BLaER1 (cell line): ENCODE measurements around the gene TOB1.

Experiments used
- H3K27ac ChIP-seq: shearing (Covaris generic); formaldehyde crosslinking; 2 replicates; pipeline ENCODE4 v1.8.1; 2022
- H3K27me3 ChIP-seq: shearing (Covaris generic); formaldehyde crosslinking; 2 replicates; pipeline ENCODE4 v1.8.1; 2022
- H3K36me3 ChIP-seq: shearing (Covaris generic); formaldehyde crosslinking; 2 replicates; pipeline ENCODE4 v1.8.1; 2022
- H3K4me1 ChIP-seq: shearing (Covaris generic); formaldehyde crosslinking; 2 replicates; pipeline ENCODE4 v1.8.1; 2022
- H3K4me2 ChIP-seq: shearing (Covaris generic); formaldehyde crosslinking; 2 replicates; pipeline ENCODE4 v1.8.1; 2022
- H3K4me3 ChIP-seq: shearing (Covaris generic); formaldehyde crosslinking; 2 replicates; pipeline ENCODE4 v1.8.1; 2022
- H3K9ac ChIP-seq: shearing (Covaris generic); formaldehyde crosslinking; 2 replicates; pipeline ENCODE4 v1.8.1; 2022
- H3K9me3 ChIP-seq: shearing (Covaris generic); formaldehyde crosslinking; 2 replicates; pipeline ENCODE4 v1.8.1; 2022
- H4K20me1 ChIP-seq: shearing (Covaris generic); formaldehyde crosslinking; 2 replicates; pipeline ENCODE4 v1.8.1; 2022
- Cebpa-rat ChIP-seq: shearing (Covaris generic); IDR thresholded peaks from 2 replicates; pipeline ENCODE4 v1.8.1; 2022

The TOB1 gene

GRCh38 chr17:50834429-50835300 lies 31.5 kb downstream of the TOB1 start:
- peaks cover 9% of the 10 kb centered on the region for H3K27me3 ChIP-seq
- H3K9me3 ChIP-seq, result no peaks in the 10 kb centered on the region
- no peak for TF ChIP-seq Cebpa-rat
- 0 out of 2 replicates have a peak, but pooled peaks cover 7% of the 10 kb centered on the region for H3K4me1 ChIP-seq
- H3K4me3 ChIP-seq, result no peak overlapping the region
- H3K36me3 ChIP-seq, result no peaks in the 10 kb centered on the region
- no peak overlapping the region for H3K9ac ChIP-seq
- H4K20me1 ChIP-seq, result no peaks in the 10 kb centered on the region
- no peak overlapping the region for H3K27ac ChIP-seq
- H3K4me2 ChIP-seq, result no peak overlapping the region

- Histone ChIP-seq H3K4me1 (0 out of 2 replicates have a peak, but pooled peaks cover 7% of the 10 kb centered on the region), H3K9me3 (no peaks in the 10 kb centered on the region), H3K9ac (no peak overlapping the region)
Observed at GRCh38 chr17:50833510-50834428, 32.4 kb downstream of the TOB1 start.

GRCh38 chr17:50832864-50833381 lies 33.2 kb downstream of the TOB1 start:
- Histone ChIP-seq H3K9ac (no peak overlapping the region), H3K9me3 (no peaks in the 10 kb centered on the region), H3K4me1 (0 out of 2 replicates have a peak, but pooled peaks cover 7% of the 10 kb centered on the region), H3K4me3 (no peak overlapping the region), H3K36me3 (no peaks in the 10 kb centered on the region), H3K4me2 (no peak overlapping the region), H4K20me1 (no peaks in the 10 kb centered on the region), H3K27ac (no peak overlapping the region), H3K27me3 (peaks cover 20% of the 10 kb centered on the region)
- no peak for TF ChIP-seq Cebpa-rat

More at GRCh38 chr17:50833510-50834428, 32.4 kb downstream of the TOB1 start:
- H3K27me3 ChIP-seq, result peaks cover 18% of the 10 kb centered on the region
- no peak overlapping the region for H3K4me2 ChIP-seq
- no peak overlapping the region for H3K27ac ChIP-seq
- no peak overlapping the region for H3K4me3 ChIP-seq
- no peaks in the 10 kb centered on the region for H4K20me1 ChIP-seq
- TF ChIP-seq Cebpa-rat, result no peak
- no peaks in the 10 kb centered on the region for H3K36me3 ChIP-seq

GRCh38 chr17:50832267-50832863 lies 33.8 kb downstream of the TOB1 start:
- no peak for TF ChIP-seq Cebpa-rat
- no peak overlapping the region for H3K27ac ChIP-seq
- peaks cover 20% of the 10 kb centered on the region for H3K27me3 ChIP-seq

GRCh38 chr17:50831471-50831928 lies 34.7 kb downstream of the TOB1 start:
- no peaks in the 10 kb centered on the region for H3K36me3 ChIP-seq
- H3K27ac ChIP-seq, result no peak overlapping the region
- no peak overlapping the region for H3K4me3 ChIP-seq
- 0 out of 2 replicates have a peak, but pooled peaks cover 7% of the 10 kb centered on the region for H3K4me1 ChIP-seq
- no peaks in the 10 kb centered on the region for H4K20me1 ChIP-seq
- H3K27me3 ChIP-seq, result peaks cover 20% of the 10 kb centered on the region
- no peaks in the 10 kb centered on the region for H3K9me3 ChIP-seq
- H3K9ac ChIP-seq, result no peak overlapping the region
- no peak for TF ChIP-seq Cebpa-rat
- H3K4me2 ChIP-seq, result no peak overlapping the region

More at GRCh38 chr17:50832267-50832863, 33.8 kb downstream of the TOB1 start:
- Histone ChIP-seq H3K9me3 (no peaks in the 10 kb centered on the region), H3K4me2 (no peak overlapping the region), H3K4me3 (no peak overlapping the region), H3K36me3 (no peaks in the 10 kb centered on the region), H4K20me1 (no peaks in the 10 kb centered on the region), H3K9ac (no peak overlapping the region), H3K4me1 (0 out of 2 replicates have a peak, but pooled peaks cover 7% of the 10 kb centered on the region)

GRCh38 chr17:50830994-50831393 lies 35.2 kb downstream of the TOB1 start:
- H3K27ac ChIP-seq, result no peak overlapping the region
- no peaks in the 10 kb centered on the region for H3K9me3 ChIP-seq
- no peak overlapping the region for H3K4me2 ChIP-seq
- H3K4me3 ChIP-seq, result no peak overlapping the region
- 0 out of 2 replicates have a peak, but pooled peaks cover 7% of the 10 kb centered on the region for H3K4me1 ChIP-seq
- TF ChIP-seq Cebpa-rat, result no peak
- H4K20me1 ChIP-seq, result no peaks in the 10 kb centered on the region
- H3K9ac ChIP-seq, result no peak overlapping the region
- H3K27me3 ChIP-seq, result peaks cover 20% of the 10 kb centered on the region
- H3K36me3 ChIP-seq, result no peaks in the 10 kb centered on the region

- no peak overlapping the region for H3K27ac ChIP-seq
- no peaks in the 10 kb centered on the region for H4K20me1 ChIP-seq
- H3K4me3 ChIP-seq, result no peak overlapping the region
- peaks cover 20% of the 10 kb centered on the region for H3K27me3 ChIP-seq
- H3K4me2 ChIP-seq, result no peak overlapping the region
- H3K4me1 ChIP-seq, result 0 out of 2 replicates have a peak, but pooled peaks cover 7% of the 10 kb centered on the region
- H3K9me3 ChIP-seq, result no peaks in the 10 kb centered on the region
- no peak overlapping the region for H3K9ac ChIP-seq
- no peaks in the 10 kb centered on the region for H3K36me3 ChIP-seq
- TF ChIP-seq Cebpa-rat, result no peak
Observed at GRCh38 chr17:50830352-50830751, 35.8 kb downstream of the TOB1 start.

- Histone ChIP-seq H3K4me1 (0 out of 2 replicates have a peak, but pooled peaks cover 3% of the 10 kb centered on the region), H3K36me3 (no peaks in the 10 kb centered on the region), H3K4me3 (no peak overlapping the region), H4K20me1 (no peaks in the 10 kb centered on the region), H3K4me2 (no peak overlapping the region), H3K9ac (no peak overlapping the region), H3K27me3 (peaks cover 20% of the 10 kb centered on the region), H3K27ac (no peak overlapping the region), H3K9me3 (no peaks in the 10 kb centered on the region)
- TF ChIP-seq Cebpa-rat, result no peak
Observed at GRCh38 chr17:50829332-50829731, 36.8 kb downstream of the TOB1 start.
